Ishikawa (cell line): Measurements from ENCODE around the gene MEF2B.

Experiments
- CEBPB ChIP-seq: IDR thresholded peaks from 2 replicates; pipeline ENCODE4 v1.6.1; 2012
- CREB1 ChIP-seq: IDR thresholded peaks from 2 replicates; pipeline ENCODE4 v1.6.1; 2012; ENCODE audit warnings: low read depth
- EGR1 ChIP-seq: IDR thresholded peaks from 2 replicates; pipeline ENCODE4 v1.6.1; 2012
- EP300 ChIP-seq: IDR thresholded peaks from 2 replicates; pipeline ENCODE4 v1.6.1; 2012; ENCODE audit warnings: borderline replicate concordance
- FOXM1 ChIP-seq: IDR thresholded peaks from 2 replicates; pipeline ENCODE4 v1.6.1; 2012; ENCODE audit warnings: low read depth, borderline replicate concordance
- NFIC ChIP-seq: IDR thresholded peaks from 2 replicates; pipeline ENCODE4 v1.6.1; 2012
- RAD21 ChIP-seq: IDR thresholded peaks from 2 replicates; pipeline ENCODE4 v1.6.1; 2012; ENCODE audit warnings: low read depth
- TAF1 ChIP-seq: IDR thresholded peaks from 2 replicates; pipeline ENCODE4 v1.6.1; 2012; ENCODE audit warnings: low read depth, mild to moderate bottlenecking
- TCF12 ChIP-seq: IDR thresholded peaks from 2 replicates; pipeline ENCODE4 v1.6.1; 2012; ENCODE audit warnings: low read depth
- TEAD4 ChIP-seq: IDR thresholded peaks from 2 replicates; pipeline ENCODE4 v1.6.1; 2012
- YY1 ChIP-seq: IDR thresholded peaks from 2 replicates; pipeline ENCODE4 v1.6.1; 2012; ENCODE audit warnings: low read depth
- ZBTB7A ChIP-seq: IDR thresholded peaks from 2 replicates; pipeline ENCODE4 v1.6.1; 2012; ENCODE audit warnings: low read depth
- TF ChIP-seq, protein P1 (sequence below): IDR thresholded peaks from 2 replicates; pipeline ENCODE4 v1.6.1; 2012
- TF ChIP-seq, protein P2 (sequence below): IDR thresholded peaks from 2 replicates; pipeline ENCODE4 v1.6.1; 2012; ENCODE audit warnings: low read depth, mild to moderate bottlenecking
- TF ChIP-seq, protein P3 (sequence below): IDR thresholded peaks from 2 replicates; pipeline ENCODE4 v1.6.1; 2012

The MEF2B gene

DNA sequence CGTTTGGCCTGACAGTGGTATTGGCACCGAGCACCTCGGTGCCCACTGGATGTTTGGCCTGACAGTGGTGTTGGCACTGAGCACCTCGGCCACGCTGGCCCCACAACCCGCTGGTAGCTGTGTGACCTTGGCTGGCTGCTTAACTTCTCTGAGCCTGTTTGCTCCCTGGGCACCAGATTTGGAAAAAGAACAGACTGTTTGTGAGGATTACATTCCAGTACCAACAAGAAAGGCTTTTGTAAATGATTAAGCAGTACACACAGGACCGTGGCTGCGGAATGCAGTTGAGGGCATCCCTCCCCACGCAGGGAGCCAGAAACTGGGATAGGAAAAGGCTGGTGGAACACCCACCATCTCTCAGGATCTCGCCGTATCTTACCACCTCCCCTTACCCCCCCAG, 74.4 kb downstream of the MEF2B start:
- TF ChIP-seq ZBTB7A (no peak), TCF12 (no peak), TEAD4 (no peak), NFIC (no peak), EGR1 (no peak), YY1 (no peak), FOXM1 (no peak), EP300 (no peak), TAF1 (no peak), RAD21 (no peak), CEBPB (no peak), CREB1 (no peak)
- TF ChIP-seq, protein P1, sequence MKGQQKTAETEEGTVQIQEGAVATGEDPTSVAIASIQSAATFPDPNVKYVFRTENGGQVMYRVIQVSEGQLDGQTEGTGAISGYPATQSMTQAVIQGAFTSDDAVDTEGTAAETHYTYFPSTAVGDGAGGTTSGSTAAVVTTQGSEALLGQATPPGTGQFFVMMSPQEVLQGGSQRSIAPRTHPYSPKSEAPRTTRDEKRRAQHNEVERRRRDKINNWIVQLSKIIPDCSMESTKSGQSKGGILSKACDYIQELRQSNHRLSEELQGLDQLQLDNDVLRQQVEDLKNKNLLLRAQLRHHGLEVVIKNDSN, result no peak
- TF ChIP-seq, protein P2, sequence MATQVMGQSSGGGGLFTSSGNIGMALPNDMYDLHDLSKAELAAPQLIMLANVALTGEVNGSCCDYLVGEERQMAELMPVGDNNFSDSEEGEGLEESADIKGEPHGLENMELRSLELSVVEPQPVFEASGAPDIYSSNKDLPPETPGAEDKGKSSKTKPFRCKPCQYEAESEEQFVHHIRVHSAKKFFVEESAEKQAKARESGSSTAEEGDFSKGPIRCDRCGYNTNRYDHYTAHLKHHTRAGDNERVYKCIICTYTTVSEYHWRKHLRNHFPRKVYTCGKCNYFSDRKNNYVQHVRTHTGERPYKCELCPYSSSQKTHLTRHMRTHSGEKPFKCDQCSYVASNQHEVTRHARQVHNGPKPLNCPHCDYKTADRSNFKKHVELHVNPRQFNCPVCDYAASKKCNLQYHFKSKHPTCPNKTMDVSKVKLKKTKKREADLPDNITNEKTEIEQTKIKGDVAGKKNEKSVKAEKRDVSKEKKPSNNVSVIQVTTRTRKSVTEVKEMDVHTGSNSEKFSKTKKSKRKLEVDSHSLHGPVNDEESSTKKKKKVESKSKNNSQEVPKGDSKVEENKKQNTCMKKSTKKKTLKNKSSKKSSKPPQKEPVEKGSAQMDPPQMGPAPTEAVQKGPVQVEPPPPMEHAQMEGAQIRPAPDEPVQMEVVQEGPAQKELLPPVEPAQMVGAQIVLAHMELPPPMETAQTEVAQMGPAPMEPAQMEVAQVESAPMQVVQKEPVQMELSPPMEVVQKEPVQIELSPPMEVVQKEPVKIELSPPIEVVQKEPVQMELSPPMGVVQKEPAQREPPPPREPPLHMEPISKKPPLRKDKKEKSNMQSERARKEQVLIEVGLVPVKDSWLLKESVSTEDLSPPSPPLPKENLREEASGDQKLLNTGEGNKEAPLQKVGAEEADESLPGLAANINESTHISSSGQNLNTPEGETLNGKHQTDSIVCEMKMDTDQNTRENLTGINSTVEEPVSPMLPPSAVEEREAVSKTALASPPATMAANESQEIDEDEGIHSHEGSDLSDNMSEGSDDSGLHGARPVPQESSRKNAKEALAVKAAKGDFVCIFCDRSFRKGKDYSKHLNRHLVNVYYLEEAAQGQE, result no peak
- TF ChIP-seq, protein P3, sequence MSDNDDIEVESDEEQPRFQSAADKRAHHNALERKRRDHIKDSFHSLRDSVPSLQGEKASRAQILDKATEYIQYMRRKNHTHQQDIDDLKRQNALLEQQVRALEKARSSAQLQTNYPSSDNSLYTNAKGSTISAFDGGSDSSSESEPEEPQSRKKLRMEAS, result no peak
